Muscle layer of duodenum (tissue), 2 donors: Measurements from ENCODE around the gene ADAMTS9.

Experiments used
- H3K27ac ChIP-seq: one replicate; pipeline ENCODE4 v1.7.0; 2013; ENCODE audit warnings: mild to moderate bottlenecking, low read length
- H3K27me3 ChIP-seq: one replicate; pipeline ENCODE4 v1.7.0; 2013; ENCODE audit warnings: low read depth, mild to moderate bottlenecking, control low read depth, low read length
- H3K36me3 ChIP-seq, 2 donors: one replicate each; pipeline ENCODE4 v1.7.0; 2013; ENCODE audit warnings: low read length in 2 of 2, control low read depth in 1 of 2, mild to moderate bottlenecking in 1 of 2; ENCODE audit not compliant: insufficient read depth in 2 of 2, control insufficient read depth in 1 of 2
- H3K4me1 ChIP-seq, 2 donors: one replicate each; pipeline ENCODE4 v1.7.0; 2013; ENCODE audit warnings: low read length in 2 of 2, mild to moderate bottlenecking in 2 of 2, control low read depth in 1 of 2, moderate library complexity in 1 of 2; ENCODE audit not compliant: insufficient read depth in 2 of 2, control insufficient read depth in 1 of 2
- H3K4me3 ChIP-seq, 2 donors: one replicate each; pipeline ENCODE4 v1.7.0; 2013; ENCODE audit warnings: low read length in 2 of 2, low read depth in 1 of 2, mild to moderate bottlenecking in 1 of 2
- H3K9me3 ChIP-seq, 2 donors: one replicate each; pipeline ENCODE4 v1.7.0; 2013; ENCODE audit warnings: low read length in 2 of 2, control low read depth in 1 of 2, mild to moderate bottlenecking in 1 of 2; ENCODE audit not compliant: control insufficient read depth in 1 of 2
- donor health status: healthy.

Gene ADAMTS9

GRCh38 chr3:64687781-64688604 lies at the start of gene ADAMTS9:
Gene ADAMTS9 (minus strand): TSS chr3:64688000. CDS start chr3:64687657, 343 bp downstream.
- Histone ChIP-seq H3K36me3 (no peaks in the 10 kb centered on the region), H3K9me3 (no peaks in the 10 kb centered on the region), H3K4me3 (peak within 1 kb of the TSS; percentile 83 to 92), H3K27me3 (no peaks in the 10 kb centered on the region), H3K4me1 (peaks cover 8% of the 10 kb centered on the region in 2 donors), H3K27ac (peak within 1 kb of the TSS; percentile 93)

- no peak overlapping the region for H3K27ac ChIP-seq
- no peak overlapping the region for H3K4me3 ChIP-seq
- no peaks in the 10 kb centered on the region for H3K36me3 ChIP-seq
- H3K9me3 ChIP-seq: no peaks in the 10 kb centered on the region
- H3K4me1 ChIP-seq: no peaks in the 10 kb centered on the region
- H3K27me3 ChIP-seq: no peaks in the 10 kb centered on the region
Observed at GRCh38 chr3:64732576-64732975, 44.8 kb upstream of the ADAMTS9 start.

- no peaks in the 10 kb centered on the region for H3K9me3 ChIP-seq
- H3K4me3 ChIP-seq: no peak overlapping the region
- H3K4me1 ChIP-seq: no peaks in the 10 kb centered on the region
- no peaks in the 10 kb centered on the region for H3K27me3 ChIP-seq
- no peaks in the 10 kb centered on the region for H3K36me3 ChIP-seq
- no peak overlapping the region for H3K27ac ChIP-seq
Observed at GRCh38 chr3:64730681-64731080, 42.9 kb upstream of the ADAMTS9 start.

GRCh38 chr3:64728994-64729393 lies 41.2 kb upstream of the ADAMTS9 start:
- Histone ChIP-seq H3K9me3 (no peaks in the 10 kb centered on the region), H3K4me3 (no peak overlapping the region), H3K36me3 (no peaks in the 10 kb centered on the region), H3K27ac (no peak overlapping the region), H3K4me1 (no peaks in the 10 kb centered on the region), H3K27me3 (no peaks in the 10 kb centered on the region)

- no peak overlapping the region for H3K27ac ChIP-seq
- no peaks in the 10 kb centered on the region for H3K36me3 ChIP-seq
- no peaks in the 10 kb centered on the region for H3K9me3 ChIP-seq
- H3K27me3 ChIP-seq: no peaks in the 10 kb centered on the region
- H3K4me3 ChIP-seq: no peak overlapping the region
- no peaks in the 10 kb centered on the region for H3K4me1 ChIP-seq
Observed at GRCh38 chr3:64728428-64728827, 40.6 kb upstream of the ADAMTS9 start.

GRCh38 chr3:64726414-64727090 lies 38.8 kb upstream of the ADAMTS9 start:
- Histone ChIP-seq H3K36me3 (no peaks in the 10 kb centered on the region), H3K4me3 (no peak overlapping the region), H3K27me3 (no peaks in the 10 kb centered on the region), H3K27ac (no peak overlapping the region), H3K4me1 (no peaks in the 10 kb centered on the region), H3K9me3 (no peaks in the 10 kb centered on the region)

GRCh38 chr3:64718976-64719375 lies 31.2 kb upstream of the ADAMTS9 start:
- H3K27me3 ChIP-seq: no peaks in the 10 kb centered on the region
- H3K4me3 ChIP-seq: no peak overlapping the region
- no peaks in the 10 kb centered on the region for H3K9me3 ChIP-seq
- no peak overlapping the region for H3K27ac ChIP-seq
- no peaks in the 10 kb centered on the region for H3K36me3 ChIP-seq
- no peaks in the 10 kb centered on the region for H3K4me1 ChIP-seq

- H3K36me3 ChIP-seq: no peaks in the 10 kb centered on the region
- H3K27me3 ChIP-seq: no peaks in the 10 kb centered on the region
- no peaks in the 10 kb centered on the region for H3K4me1 ChIP-seq
- H3K27ac ChIP-seq: no peak overlapping the region
- H3K4me3 ChIP-seq: no peak overlapping the region
- H3K9me3 ChIP-seq: no peaks in the 10 kb centered on the region
Observed at GRCh38 chr3:64717872-64718613, 30.2 kb upstream of the ADAMTS9 start.

- H3K36me3 ChIP-seq: no peaks in the 10 kb centered on the region
Observed at GRCh38 chr3:64717411-64717810, 29.6 kb upstream of the ADAMTS9 start.

GRCh38 chr3:64716110-64716710 lies 28.4 kb upstream of the ADAMTS9 start:
- Histone ChIP-seq H3K4me3 (no peak overlapping the region), H3K4me1 (no peaks in the 10 kb centered on the region), H3K27me3 (no peaks in the 10 kb centered on the region), H3K27ac (no peak overlapping the region), H3K36me3 (no peaks in the 10 kb centered on the region), H3K9me3 (no peaks in the 10 kb centered on the region)

More at GRCh38 chr3:64717411-64717810, 29.6 kb upstream of the ADAMTS9 start:
- Histone ChIP-seq H3K9me3 (no peaks in the 10 kb centered on the region), H3K27me3 (no peaks in the 10 kb centered on the region), H3K4me3 (no peak overlapping the region), H3K27ac (no peak overlapping the region), H3K4me1 (no peaks in the 10 kb centered on the region)
